NB4 (cell line): Measurements from ENCODE around the gene C1QTNF12.

Experiments
- POLR2A ChIP-seq: IDR thresholded peaks from 2 replicates; pipeline ENCODE4 v1.6.1; 2011; ENCODE audit warnings: mild to moderate bottlenecking; ENCODE audit not compliant: insufficient read length; ENCODE audit errors: extremely low read depth
- TF ChIP-seq, protein P1 (sequence below): IDR thresholded peaks from one replicate; pipeline ENCODE4 v1.5.1; 2012; ENCODE audit warnings: low read depth, low read length

- TF ChIP-seq, protein P1, sequence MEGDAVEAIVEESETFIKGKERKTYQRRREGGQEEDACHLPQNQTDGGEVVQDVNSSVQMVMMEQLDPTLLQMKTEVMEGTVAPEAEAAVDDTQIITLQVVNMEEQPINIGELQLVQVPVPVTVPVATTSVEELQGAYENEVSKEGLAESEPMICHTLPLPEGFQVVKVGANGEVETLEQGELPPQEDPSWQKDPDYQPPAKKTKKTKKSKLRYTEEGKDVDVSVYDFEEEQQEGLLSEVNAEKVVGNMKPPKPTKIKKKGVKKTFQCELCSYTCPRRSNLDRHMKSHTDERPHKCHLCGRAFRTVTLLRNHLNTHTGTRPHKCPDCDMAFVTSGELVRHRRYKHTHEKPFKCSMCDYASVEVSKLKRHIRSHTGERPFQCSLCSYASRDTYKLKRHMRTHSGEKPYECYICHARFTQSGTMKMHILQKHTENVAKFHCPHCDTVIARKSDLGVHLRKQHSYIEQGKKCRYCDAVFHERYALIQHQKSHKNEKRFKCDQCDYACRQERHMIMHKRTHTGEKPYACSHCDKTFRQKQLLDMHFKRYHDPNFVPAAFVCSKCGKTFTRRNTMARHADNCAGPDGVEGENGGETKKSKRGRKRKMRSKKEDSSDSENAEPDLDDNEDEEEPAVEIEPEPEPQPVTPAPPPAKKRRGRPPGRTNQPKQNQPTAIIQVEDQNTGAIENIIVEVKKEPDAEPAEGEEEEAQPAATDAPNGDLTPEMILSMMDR: no peak
- no peak for TF ChIP-seq POLR2A
These were observed 42.0 kb downstream of the C1QTNF12 start for GRCh38 chr1:1204425-1204920.
